GM21529 (cell line): ENCODE measurements around the gene TNFRSF11A.
A peak's percentile ranks its signal among the peaks of the same experiment; 100 is the strongest.

Experiments
- ATAC-seq: cut with Tn5 transposase; IDR thresholded peaks from one replicate; pipeline ENCODE4 v1.9.1; 2021; ENCODE audit not compliant: unreplicated experiment

Gene TNFRSF11A

GRCh38 chr18:62377131-62377807, 52.2 kb downstream of the TNFRSF11A start:
- no peak for ATAC-seq

GRCh38 chr18:62379051-62379450, 53.9 kb downstream of the TNFRSF11A start:
- ATAC-seq: no peak

- no peak for ATAC-seq
These were observed 56.3 kb downstream of the TNFRSF11A start for GRCh38 chr18:62381373-62381772.

- ATAC-seq: no peak
These were observed 59.0 kb downstream of the TNFRSF11A start for GRCh38 chr18:62384068-62384467.

GRCh38 chr18:62384610-62385097, 59.5 kb downstream of the TNFRSF11A start:
- ATAC-seq: no peak

GRCh38 chr18:62386091-62386490, 61.0 kb downstream of the TNFRSF11A start:
- no peak for ATAC-seq

- no peak for ATAC-seq
These were observed 61.5 kb downstream of the TNFRSF11A start for GRCh38 chr18:62386601-62387000.

GRCh38 chr18:62387257-62387656, 62.1 kb downstream of the TNFRSF11A start:
- ATAC-seq: no peak

- no peak for ATAC-seq
These were observed 64.0 kb downstream of the TNFRSF11A start for GRCh38 chr18:62388855-62389760.

- ATAC-seq: no peak
These were observed 64.8 kb downstream of the TNFRSF11A start for GRCh38 chr18:62389761-62390481.

- ATAC-seq: no peak
These were observed 69.1 kb downstream of the TNFRSF11A start for GRCh38 chr18:62394006-62394763.

- ATAC-seq: no peak
These were observed 71.3 kb downstream of the TNFRSF11A start for GRCh38 chr18:62396381-62396780.

GRCh38 chr18:62396967-62397366, 71.9 kb downstream of the TNFRSF11A start:
- ATAC-seq: no peak

GRCh38 chr18:62398291-62398690, 73.2 kb downstream of the TNFRSF11A start:
- ATAC-seq: no peak

- ATAC-seq: no peak
These were observed 74.2 kb downstream of the TNFRSF11A start for GRCh38 chr18:62399276-62399675.

- peak; percentile 73 for ATAC-seq
These were observed 74.7 kb downstream of the TNFRSF11A start for GRCh38 chr18:62399781-62400308.

- no peak for ATAC-seq
These were observed 75.8 kb downstream of the TNFRSF11A start for GRCh38 chr18:62400916-62401315.

- no peak for ATAC-seq
These were observed 77.3 kb downstream of the TNFRSF11A start for GRCh38 chr18:62402342-62402948.

- ATAC-seq: no peak
These were observed 78.0 kb downstream of the TNFRSF11A start for GRCh38 chr18:62403120-62403519.

GRCh38 chr18:62404881-62405280, 79.8 kb downstream of the TNFRSF11A start:
- ATAC-seq: no peak
